Astrocyte (in vitro differentiated cells and primary cell): Measurements from ENCODE around the gene FAM53B. TPM values are rescaled to one million over a fixed set of nuclear protein-coding genes. Genes with fewer than 3 reads are reported as not detected.

ENCODE experiments used
- DNase-seq: peaks from one replicate; pipeline ENCODE4 v3.0.0-alpha.2; 2010; ENCODE audit warnings: low read depth
- FAIRE-seq: peaks from 2 replicates; lab custom pipeline; 2011; peaks lifted over from hg19 to GRCh38; lab: Jason Lieb, UNC
- H2AFZ ChIP-seq: 2 replicates; pipeline ENCODE4 v1.6.0; 2012; ENCODE audit warnings: low read depth, low read length, inconsistent platforms
- H3K27ac ChIP-seq: 2 replicates; pipeline ENCODE4 v1.5.1; 2011; ENCODE audit warnings: low read depth, low read length, inconsistent platforms
- H3K27me3 ChIP-seq: 2 replicates; pipeline ENCODE4 v1.6.0; 2011; ENCODE audit warnings: low read length, inconsistent platforms; ENCODE audit not compliant: insufficient read depth
- H3K36me3 ChIP-seq: 2 replicates; pipeline ENCODE4 v1.5.1; 2011; ENCODE audit warnings: low read length, inconsistent platforms; ENCODE audit not compliant: insufficient read depth
- H3K4me1 ChIP-seq: 2 replicates; pipeline ENCODE4 v1.5.1; 2011; ENCODE audit warnings: low read length, inconsistent platforms; ENCODE audit not compliant: insufficient read depth
- H3K4me2 ChIP-seq: 2 replicates; pipeline ENCODE4 v1.6.0; 2012; ENCODE audit warnings: low read length, inconsistent platforms
- H3K4me3 ChIP-seq: 2 replicates; pipeline ENCODE4 v1.5.1; 2011; ENCODE audit warnings: low read depth, mild to moderate bottlenecking, low read length, inconsistent platforms; ENCODE audit not compliant: insufficient read depth
- H3K79me2 ChIP-seq: 2 replicates; pipeline ENCODE4 v1.6.0; 2012; ENCODE audit warnings: mild to moderate bottlenecking, low read length, inconsistent platforms; ENCODE audit not compliant: insufficient read depth
- H3K9ac ChIP-seq: 2 replicates; pipeline ENCODE4 v1.6.0; 2012; ENCODE audit warnings: mild to moderate bottlenecking, low read length, inconsistent platforms
- H3K9me3 ChIP-seq: 2 replicates; pipeline ENCODE4 v1.5.1; 2012; ENCODE audit warnings: low read depth, mild to moderate bottlenecking, low read length, inconsistent platforms; ENCODE audit not compliant: insufficient read depth
- H4K20me1 ChIP-seq: 2 replicates; pipeline ENCODE4 v1.6.0; 2012; ENCODE audit warnings: low read length, inconsistent platforms; ENCODE audit not compliant: insufficient read depth
- H3K27ac Mint-ChIP-seq: one replicate; pipeline ENCODE4 v1.8.0; 2021; ENCODE audit warnings: mild to moderate bottlenecking, mixed read lengths; ENCODE audit not compliant: unreplicated experiment
- H3K27me3 Mint-ChIP-seq: one replicate; pipeline ENCODE4 v1.8.0; 2021; ENCODE audit warnings: low read depth, mixed read lengths; ENCODE audit not compliant: unreplicated experiment
- H3K36me3 Mint-ChIP-seq: one replicate; pipeline ENCODE4 v1.8.0; 2021; ENCODE audit warnings: low read depth, mixed read lengths; ENCODE audit not compliant: unreplicated experiment
- H3K4me1 Mint-ChIP-seq: one replicate; pipeline ENCODE4 v1.8.0; 2021; ENCODE audit warnings: low read depth, mixed read lengths; ENCODE audit not compliant: unreplicated experiment
- H3K4me3 Mint-ChIP-seq: one replicate; pipeline ENCODE4 v1.8.0; 2021; ENCODE audit warnings: mild to moderate bottlenecking, moderate library complexity, mixed read lengths; ENCODE audit not compliant: unreplicated experiment
- H3K9me3 Mint-ChIP-seq: one replicate; pipeline ENCODE4 v1.8.0; 2021; ENCODE audit warnings: mild to moderate bottlenecking, mixed read lengths; ENCODE audit not compliant: unreplicated experiment
- CTCF ChIP-seq: IDR thresholded peaks from 2 replicates; pipeline ENCODE4 v1.5.1; 2011; ENCODE audit warnings: low read depth, mild to moderate bottlenecking, inconsistent platforms, low read length, moderate library complexity; ENCODE audit not compliant: insufficient read depth
- EZH2 ChIP-seq: IDR thresholded peaks from 2 replicates; pipeline ENCODE4 v1.6.1; 2012; ENCODE audit warnings: mild to moderate bottlenecking, low read length, inconsistent platforms; ENCODE audit not compliant: insufficient read depth
- total RNA-seq: library from RNA; stranded (reverse); gene quantifications from 2 replicates; pipeline ENCODE4 v1.2.1, GENCODE V29; 2021

Gene FAM53B
- total RNA-seq, 1 donor from 2014 or later, result 12.9 TPM

- Histone ChIP-seq H3K27me3 (no peaks in the 10 kb centered on the region), H3K9ac (no peak overlapping the region), H4K20me1 (no peaks in the 10 kb centered on the region), H3K4me2 (no peak overlapping the region), H3K4me3 (no peak overlapping the region), H3K79me2 (no peaks in the 10 kb centered on the region), H2AFZ (no peak overlapping the region), H3K27ac (no peak overlapping the region), H3K36me3 (no peaks in the 10 kb centered on the region), H3K4me1 (no peaks in the 10 kb centered on the region), H3K9me3 (no peaks in the 10 kb centered on the region)
- no peaks in the 10 kb centered on the region for H3K4me1 Mint-ChIP-seq
- TF ChIP-seq CTCF (no peak), EZH2 (no peak)
- no peak overlapping the region for H3K27ac Mint-ChIP-seq
- no peak for DNase-seq
- H3K9me3 Mint-ChIP-seq, result peaks cover 7% of the 10 kb centered on the region
- no peak overlapping the region for H3K4me3 Mint-ChIP-seq
- FAIRE-seq, result no peak
- H3K36me3 Mint-ChIP-seq, result no peaks in the 10 kb centered on the region
- peaks cover 34% of the 10 kb centered on the region for H3K27me3 Mint-ChIP-seq
Measured at GRCh38 chr10:124575107-124576035, 168.8 kb downstream of the FAM53B start.

- H3K27me3 Mint-ChIP-seq, result peaks cover 37% of the 10 kb centered on the region
- no peak for FAIRE-seq
- H3K79me2 ChIP-seq, result no peaks in the 10 kb centered on the region
- H3K9ac ChIP-seq, result no peak overlapping the region
- H3K9me3 ChIP-seq, result no peaks in the 10 kb centered on the region
- no peaks in the 10 kb centered on the region for H3K4me1 Mint-ChIP-seq
- no peaks in the 10 kb centered on the region for H3K4me1 ChIP-seq
- no peak for DNase-seq
- H3K36me3 ChIP-seq, result no peaks in the 10 kb centered on the region
- H3K27me3 ChIP-seq, result peaks cover 1% of the 10 kb centered on the region
- no peak overlapping the region for H3K4me3 Mint-ChIP-seq
- H3K4me3 ChIP-seq, result no peak overlapping the region
- no peak overlapping the region for H3K27ac Mint-ChIP-seq
- H4K20me1 ChIP-seq, result no peaks in the 10 kb centered on the region
- no peak overlapping the region for H3K4me2 ChIP-seq
- H3K9me3 Mint-ChIP-seq, result peaks cover 7% of the 10 kb centered on the region
- no peak overlapping the region for H3K27ac ChIP-seq
- TF ChIP-seq CTCF (no peak), EZH2 (no peak)
- no peak overlapping the region for H2AFZ ChIP-seq
- no peaks in the 10 kb centered on the region for H3K36me3 Mint-ChIP-seq
Measured at GRCh38 chr10:124574456-124575070, 169.6 kb downstream of the FAM53B start.
